CD8-positive, alpha-beta memory T cell (primary cell): ENCODE results near the gene DOK6. TPM values are rescaled to one million over a fixed set of nuclear protein-coding genes. Genes with fewer than 3 reads are reported as not detected.
A peak's percentile ranks its signal among the peaks of the same experiment; 100 is the strongest.
"Not testable (repeated sequence)": the region's sequence is repeated elsewhere in the genome, so short reads cannot be mapped to it uniquely, and the experiment has no call there.

Source experiments
- CTCF ChIA-PET: fragments of 350-600 bp; sonication (Branson Sonifier 250); formaldehyde crosslinking; loops from one replicate; lab custom pipeline; 2021; ENCODE audit warnings: antibody characterized with exemption; lab: Charles Lee
- POLR2A ChIA-PET: fragments of 350-600 bp; sonication (Branson Sonifier 250); formaldehyde crosslinking; loops from one replicate; lab custom pipeline; 2021; ENCODE audit warnings: antibody characterized with exemption; lab: Charles Lee
- DNase-seq, 5 donors: peaks; one replicate each; pipeline versions ENCODE4 v3.0.0 to v3.0.0-alpha.2; 2020 to 2022; ENCODE audit warnings: mixed read lengths in 1 of 5
- H3K27ac ChIP-seq: one replicate; pipeline ENCODE4 v1.7.0; 2013; ENCODE audit warnings: low read depth, mild to moderate bottlenecking, low read length, moderate library complexity
- H3K27me3 ChIP-seq: 2 replicates; pipeline ENCODE4 v1.7.0; 2013; ENCODE audit warnings: low read length, mild to moderate bottlenecking; ENCODE audit not compliant: insufficient read depth, poor library complexity, severe bottlenecking
- H3K36me3 ChIP-seq: 2 replicates; pipeline ENCODE4 v1.7.0; 2013; ENCODE audit warnings: mild to moderate bottlenecking, low read length, moderate library complexity; ENCODE audit not compliant: insufficient read depth
- H3K4me1 ChIP-seq: 2 replicates; pipeline ENCODE4 v1.7.0; 2013; ENCODE audit warnings: mild to moderate bottlenecking, low read length, moderate library complexity; ENCODE audit not compliant: insufficient read depth
- H3K4me3 ChIP-seq: 2 replicates; pipeline ENCODE4 v1.7.0; 2013; ENCODE audit warnings: mild to moderate bottlenecking, low read length
- H3K9me3 ChIP-seq: 2 replicates; pipeline ENCODE4 v1.7.0; 2013; ENCODE audit warnings: mild to moderate bottlenecking, low read length
- H3K27ac Mint-ChIP-seq, 8 donors: one replicate each; pipeline ENCODE4 v1.8.0; 2020 to 2021; ENCODE audit warnings: mixed read lengths in 8 of 8, mild to moderate bottlenecking in 6 of 8, inconsistent platforms in 3 of 8, moderate library complexity in 3 of 8
- H3K27me3 Mint-ChIP-seq, 2 donors: one replicate each; pipeline ENCODE4 v1.8.0; 2020 to 2021; ENCODE audit warnings: mixed read lengths in 2 of 2, mild to moderate bottlenecking in 1 of 2, moderate library complexity in 1 of 2
- H3K36me3 Mint-ChIP-seq, 3 donors: one replicate each; pipeline ENCODE4 v1.8.0; 2020 to 2021; ENCODE audit warnings: mixed read lengths in 3 of 3, inconsistent platforms in 1 of 3, mild to moderate bottlenecking in 1 of 3
- H3K4me1 Mint-ChIP-seq, 3 donors: one replicate each; pipeline ENCODE4 v1.8.0; 2020 to 2021; ENCODE audit warnings: mixed read lengths in 3 of 3, inconsistent platforms in 1 of 3, mild to moderate bottlenecking in 1 of 3
- H3K4me3 Mint-ChIP-seq, 7 donors: one replicate each; pipeline ENCODE4 v1.8.0; 2020 to 2021; ENCODE audit warnings: mixed read lengths in 7 of 7, mild to moderate bottlenecking in 6 of 7, moderate library complexity in 4 of 7, inconsistent platforms in 2 of 7
- H3K9me3 Mint-ChIP-seq, 5 donors: one replicate each; pipeline ENCODE4 v1.8.0; 2020 to 2022; ENCODE audit warnings: mixed read lengths in 5 of 5, mild to moderate bottlenecking in 3 of 5, moderate library complexity in 2 of 5, inconsistent platforms in 1 of 5
- polyA plus RNA-seq: library from polyadenylated mRNA; unstranded; fragments of 300-500 nt; fragmentation: Illumina TruSeq; gene quantifications from one replicate; pipeline ENCODE4 v1.2.3, GENCODE V29; 2021
- total RNA-seq, 2 experiments: library from RNA; stranded (reverse); gene quantifications; one replicate each; pipeline ENCODE4 v1.2.3, GENCODE V29; 2021

DOK6 gene
- total and polyA plus RNA-seq, 3 experiments from 2014 or later: 0.13 TPM; not detected in 2

GRCh38 chr18:69871363-69871762 is 470.7 kb downstream of the DOK6 start:
- H3K4me3 Mint-ChIP-seq: no peak overlapping the region
- peaks cover 21 to 40% (median 22%) of the 10 kb centered on the region in 3 donors for H3K4me1 Mint-ChIP-seq
- H3K27ac ChIP-seq: no peak overlapping the region
- H3K4me1 ChIP-seq: peaks cover 4% of the 10 kb centered on the region
- H3K9me3 Mint-ChIP-seq: no peaks in the 10 kb centered on the region
- H3K27me3 Mint-ChIP-seq: no peaks in the 10 kb centered on the region
- H3K4me3 ChIP-seq: no peak overlapping the region
- H3K9me3 ChIP-seq: no peaks in the 10 kb centered on the region
- peaks cover 8 to 55% (median 25%) of the 10 kb centered on the region in 3 donors for H3K36me3 Mint-ChIP-seq
- ChIA-PET CTCF (no interaction called here), POLR2A (no interaction called here)
- H3K27me3 ChIP-seq: no peaks in the 10 kb centered on the region
- DNase-seq: no peak
- peak overlapping the region in 2 of 8 donors; percentile 13 to 91 for H3K27ac Mint-ChIP-seq
- H3K36me3 ChIP-seq: no peaks in the 10 kb centered on the region

GRCh38 chr18:69872661-69873060 is 472.0 kb downstream of the DOK6 start:
- Histone ChIP-seq H3K36me3 (no peaks in the 10 kb centered on the region), H3K9me3 (no peaks in the 10 kb centered on the region), H3K27ac (no peak overlapping the region), H3K4me3 (no peak overlapping the region), H3K4me1 (peaks cover 4% of the 10 kb centered on the region), H3K27me3 (no peaks in the 10 kb centered on the region)
- peaks cover 24 to 48% (median 25%) of the 10 kb centered on the region in 3 donors for H3K4me1 Mint-ChIP-seq
- H3K27ac Mint-ChIP-seq: peak overlapping the region in 4 of 8 donors; percentile 2 to 84 (median 51)
- DNase-seq: no peak
- no peak overlapping the region for H3K4me3 Mint-ChIP-seq
- ChIA-PET CTCF (interaction anchor here (1.3 kb wide), 1 partner anchor 45 kb away, joined by 3 read pairs; no protein-coding TSS in a partner anchor), POLR2A (no interaction called here)
- H3K27me3 Mint-ChIP-seq: no peaks in the 10 kb centered on the region
- no peaks in the 10 kb centered on the region for H3K9me3 Mint-ChIP-seq
- peaks cover 8 to 52% (median 19%) of the 10 kb centered on the region in 3 donors for H3K36me3 Mint-ChIP-seq

- Mint-ChIP-seq H3K9me3 (peaks cover 0 to 2% (median 0%) of the 10 kb centered on the region in 5 donors), H3K27me3 (no peaks in the 10 kb centered on the region), H3K27ac (peak overlapping the region in 4 of 8 donors; percentile 4 to 76 (median 36)), H3K36me3 (peaks cover 11 to 51% (median 23%) of the 10 kb centered on the region in 3 donors), H3K4me1 (peaks cover 30 to 62% (median 36%) of the 10 kb centered on the region in 3 donors), H3K4me3 (peak overlapping the region in 1 of 7 donors; percentile 28)
- no peaks in the 10 kb centered on the region for H3K9me3 ChIP-seq
- no peaks in the 10 kb centered on the region for H3K27me3 ChIP-seq
- POLR2A ChIA-PET: no interaction called here
- H3K4me1 ChIP-seq: peaks cover 4% of the 10 kb centered on the region
- CTCF ChIA-PET: no interaction called here
- no peak overlapping the region for H3K27ac ChIP-seq
- no peaks in the 10 kb centered on the region for H3K36me3 ChIP-seq
- DNase-seq: no peak
- no peak overlapping the region for H3K4me3 ChIP-seq
Measured at GRCh38 chr18:69874058-69874457, 473.4 kb downstream of the DOK6 start.

- Histone ChIP-seq H3K4me1 (peaks cover 4% of the 10 kb centered on the region), H3K9me3 (no peaks in the 10 kb centered on the region), H3K27me3 (no peaks in the 10 kb centered on the region), H3K4me3 (no peak overlapping the region), H3K27ac (no peak overlapping the region), H3K36me3 (no peaks in the 10 kb centered on the region)
- peaks cover 0 to 2% (median 0%) of the 10 kb centered on the region in 5 donors for H3K9me3 Mint-ChIP-seq
- H3K36me3 Mint-ChIP-seq: peaks cover 15 to 38% (median 22%) of the 10 kb centered on the region in 3 donors
- no peaks in the 10 kb centered on the region for H3K27me3 Mint-ChIP-seq
- peak overlapping the region in 4 of 8 donors; percentile 43 to 75 (median 54) for H3K27ac Mint-ChIP-seq
- H3K4me3 Mint-ChIP-seq: peak overlapping the region in 1 of 7 donors; percentile 44
- ChIA-PET CTCF (no interaction called here), POLR2A (interaction anchor here (0.7 kb wide), 1 partner anchor 54 kb away, joined by 20 read pairs; no protein-coding TSS in a partner anchor)
- no peak for DNase-seq
- peaks cover 33 to 78% (median 51%) of the 10 kb centered on the region in 3 donors for H3K4me1 Mint-ChIP-seq
Measured at GRCh38 chr18:69876490-69876889, 475.8 kb downstream of the DOK6 start.

GRCh38 chr18:69878213-69878933 is 477.7 kb downstream of the DOK6 start:
- Mint-ChIP-seq H3K9me3 (peaks cover 0 to 2% (median 0%) of the 10 kb centered on the region in 5 donors), H3K4me1 (peaks cover 39 to 84% (median 63%) of the 10 kb centered on the region in 3 donors), H3K27me3 (no peaks in the 10 kb centered on the region), H3K27ac (peak overlapping the region in 4 of 8 donors; percentile 26 to 83 (median 80)), H3K4me3 (no peak overlapping the region), H3K36me3 (peaks cover 14 to 25% (median 15%) of the 10 kb centered on the region in 3 donors)
- Histone ChIP-seq H3K36me3 (no peaks in the 10 kb centered on the region), H3K27me3 (no peaks in the 10 kb centered on the region), H3K9me3 (no peaks in the 10 kb centered on the region), H3K4me3 (no peak overlapping the region), H3K4me1 (peaks cover 4% of the 10 kb centered on the region), H3K27ac (no peak overlapping the region)
- no peak for DNase-seq
- POLR2A ChIA-PET: no interaction called here
- CTCF ChIA-PET: no interaction called here

- POLR2A ChIA-PET, H3K4me1 ChIP-seq, H3K36me3 ChIP-seq, H3K27me3 ChIP-seq, H3K9me3 ChIP-seq, H3K9me3 Mint-ChIP-seq, H3K4me3 ChIP-seq, H3K27me3 Mint-ChIP-seq, H3K27ac ChIP-seq, CTCF ChIA-PET, H3K4me3 Mint-ChIP-seq, DNase-seq: not testable (repeated sequence)
- H3K36me3 Mint-ChIP-seq: peaks cover 13 to 24% (median 14%) of the 10 kb centered on the region in 3 donors
- H3K4me1 Mint-ChIP-seq: peaks cover 43 to 87% (median 67%) of the 10 kb centered on the region in 3 donors
- H3K27ac Mint-ChIP-seq: peak overlapping the region in 3 of 8 donors; percentile 66 to 80 (median 79)
Measured at GRCh38 chr18:69879051-69879450, 478.4 kb downstream of the DOK6 start.

- POLR2A ChIA-PET: no interaction called here
- CTCF ChIA-PET: no interaction called here
- Histone ChIP-seq H3K27me3 (no peaks in the 10 kb centered on the region), H3K4me1 (peaks cover 9% of the 10 kb centered on the region), H3K36me3 (no peaks in the 10 kb centered on the region), H3K9me3 (no peaks in the 10 kb centered on the region), H3K4me3 (no peak overlapping the region), H3K27ac (no peak overlapping the region)
- H3K27me3 Mint-ChIP-seq: no peaks in the 10 kb centered on the region
- H3K36me3 Mint-ChIP-seq: peaks cover 10 to 17% (median 12%) of the 10 kb centered on the region in 3 donors
- peak overlapping the region in 3 of 8 donors; percentile 29 to 47 (median 36) for H3K27ac Mint-ChIP-seq
- no peak for DNase-seq
- H3K4me1 Mint-ChIP-seq: peaks cover 46 to 89% (median 69%) of the 10 kb centered on the region in 3 donors
- peaks cover 0 to 2% (median 0%) of the 10 kb centered on the region in 5 donors for H3K9me3 Mint-ChIP-seq
- peak overlapping the region in 1 of 7 donors; percentile 49 for H3K4me3 Mint-ChIP-seq
Measured at GRCh38 chr18:69880083-69880482, 479.4 kb downstream of the DOK6 start.
